Breast epithelium (tissue), 4 donors: Measurements from ENCODE around the gene C2CD2L. TPM values are rescaled to one million over a fixed set of nuclear protein-coding genes. Genes with fewer than 3 reads are reported as not detected.

ENCODE experiments used
- DNase-seq, 2 donors: peaks; one replicate each; pipeline ENCODE4 v3.0.0-alpha.2; 2019; ENCODE audit warnings: low spot score in 2 of 2
- H3K27ac ChIP-seq, 2 donors: fragments of 200-600 bp; sonication (generic) in 1 of 2; one replicate each; pipeline ENCODE4 v1.5.1; 2016 to 2019; ENCODE audit warnings: mild to moderate bottlenecking in 1 of 2
- H3K27me3 ChIP-seq, 2 donors: fragments of 200-600 bp; sonication (generic) in 1 of 2; one replicate each; pipeline versions ENCODE4 v1.5.1 to v1.6.0; 2017 to 2019; ENCODE audit warnings: control low read depth in 1 of 2, mild to moderate bottlenecking in 1 of 2
- H3K36me3 ChIP-seq: fragments of 200-600 bp; one replicate; pipeline ENCODE4 v1.5.1; 2019
- H3K4me1 ChIP-seq, 2 donors: fragments of 200-600 bp; sonication (generic); one replicate each; pipeline ENCODE4 v1.5.1; 2016 to 2019; ENCODE audit warnings: control low read depth in 1 of 2
- H3K4me3 ChIP-seq, 3 donors: fragments of 200-600 bp; sonication (generic); 1 replicate in 2 of 3; 2 replicates in 1 of 3; pipeline ENCODE4 v1.5.1; 2016 to 2019; ENCODE audit warnings: mild to moderate bottlenecking in 3 of 3, moderate library complexity in 2 of 3
- H3K9me3 ChIP-seq, 2 donors: fragments of 200-600 bp; sonication (generic) in 1 of 2; one replicate each; pipeline ENCODE4 v1.5.1; 2016 to 2019; ENCODE audit warnings: control low read depth in 1 of 2
- POLR2A ChIP-seq: fragments of 450-650 bp; IDR thresholded peaks from one replicate; pipeline ENCODE4 v1.6.1; 2016; ENCODE audit warnings: antibody characterized with exemption, mild to moderate bottlenecking, moderate library complexity
- POLR2AphosphoS5 ChIP-seq, 3 donors: sonication (generic); formaldehyde crosslinking; IDR thresholded peaks; one replicate each; pipeline ENCODE4 v1.6.1; 2017; ENCODE audit warnings: antibody characterized with exemption in 3 of 3
- intact Hi-C: fragments of 100-400 bp; cut with DNase I; formaldehyde crosslinking; loops from one replicate; pipeline ENCODE4 v1.15.1; 2023; ENCODE audit warnings: low total_unique reads
- total RNA-seq, 3 donors: library from RNA; depleted of rRNA; stranded (reverse); fragments of >200 nt; gene quantifications; one replicate each; pipeline ENCODE4 v1.1.0, GENCODE V29; 2016
- TF ChIP-seq, protein P1 (sequence below), 3 donors: fragments of 450-650 bp; IDR thresholded peaks; one replicate each; pipeline ENCODE4 v1.5.1; 2016 to 2017; ENCODE audit warnings: antibody characterized with exemption in 3 of 3, mild to moderate bottlenecking in 3 of 3, moderate library complexity in 3 of 3

Gene C2CD2L
- total RNA-seq, 3 donors from 2014 or later, result 5.1 to 6.9 (median 6.3) TPM

DNA sequence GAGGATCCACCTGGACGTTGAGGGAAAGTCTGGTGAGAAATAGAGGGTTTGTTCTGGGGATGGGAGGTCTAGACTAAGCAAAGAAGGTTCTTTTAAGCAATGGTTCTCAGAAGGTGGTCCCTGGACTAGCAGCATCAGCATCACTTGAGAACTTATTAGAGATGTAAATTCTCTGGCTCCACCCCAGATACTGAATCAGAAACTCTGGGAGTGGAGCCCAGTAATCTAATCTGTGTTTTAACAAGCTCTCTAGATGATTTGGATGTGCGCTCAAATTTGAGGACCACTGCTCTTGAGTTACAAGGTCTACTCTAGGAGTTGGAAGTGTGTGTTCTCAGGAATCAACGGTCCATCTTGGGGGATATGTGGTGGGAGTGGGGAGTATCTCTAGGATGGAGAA, 38.4 kb downstream of the C2CD2L start:
- H3K27ac ChIP-seq, result no peak overlapping the region
- peaks cover 0 to 10% of the 10 kb centered on the region in 2 donors for H3K27me3 ChIP-seq
- no peak for DNase-seq
- no peak overlapping the region for H3K4me3 ChIP-seq
- intact Hi-C loops, result no loop called here
- no peaks in the 10 kb centered on the region for H3K4me1 ChIP-seq
- no peaks in the 10 kb centered on the region for H3K36me3 ChIP-seq
- no peaks in the 10 kb centered on the region for H3K9me3 ChIP-seq
- TF ChIP-seq POLR2AphosphoS5 (IDR thresholded peaks at IDR 0.05) (no peak), POLR2A (no peak)
- TF ChIP-seq, protein P1, sequence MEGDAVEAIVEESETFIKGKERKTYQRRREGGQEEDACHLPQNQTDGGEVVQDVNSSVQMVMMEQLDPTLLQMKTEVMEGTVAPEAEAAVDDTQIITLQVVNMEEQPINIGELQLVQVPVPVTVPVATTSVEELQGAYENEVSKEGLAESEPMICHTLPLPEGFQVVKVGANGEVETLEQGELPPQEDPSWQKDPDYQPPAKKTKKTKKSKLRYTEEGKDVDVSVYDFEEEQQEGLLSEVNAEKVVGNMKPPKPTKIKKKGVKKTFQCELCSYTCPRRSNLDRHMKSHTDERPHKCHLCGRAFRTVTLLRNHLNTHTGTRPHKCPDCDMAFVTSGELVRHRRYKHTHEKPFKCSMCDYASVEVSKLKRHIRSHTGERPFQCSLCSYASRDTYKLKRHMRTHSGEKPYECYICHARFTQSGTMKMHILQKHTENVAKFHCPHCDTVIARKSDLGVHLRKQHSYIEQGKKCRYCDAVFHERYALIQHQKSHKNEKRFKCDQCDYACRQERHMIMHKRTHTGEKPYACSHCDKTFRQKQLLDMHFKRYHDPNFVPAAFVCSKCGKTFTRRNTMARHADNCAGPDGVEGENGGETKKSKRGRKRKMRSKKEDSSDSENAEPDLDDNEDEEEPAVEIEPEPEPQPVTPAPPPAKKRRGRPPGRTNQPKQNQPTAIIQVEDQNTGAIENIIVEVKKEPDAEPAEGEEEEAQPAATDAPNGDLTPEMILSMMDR (IDR thresholded peaks at IDR 0.05), result no peak

DNA sequence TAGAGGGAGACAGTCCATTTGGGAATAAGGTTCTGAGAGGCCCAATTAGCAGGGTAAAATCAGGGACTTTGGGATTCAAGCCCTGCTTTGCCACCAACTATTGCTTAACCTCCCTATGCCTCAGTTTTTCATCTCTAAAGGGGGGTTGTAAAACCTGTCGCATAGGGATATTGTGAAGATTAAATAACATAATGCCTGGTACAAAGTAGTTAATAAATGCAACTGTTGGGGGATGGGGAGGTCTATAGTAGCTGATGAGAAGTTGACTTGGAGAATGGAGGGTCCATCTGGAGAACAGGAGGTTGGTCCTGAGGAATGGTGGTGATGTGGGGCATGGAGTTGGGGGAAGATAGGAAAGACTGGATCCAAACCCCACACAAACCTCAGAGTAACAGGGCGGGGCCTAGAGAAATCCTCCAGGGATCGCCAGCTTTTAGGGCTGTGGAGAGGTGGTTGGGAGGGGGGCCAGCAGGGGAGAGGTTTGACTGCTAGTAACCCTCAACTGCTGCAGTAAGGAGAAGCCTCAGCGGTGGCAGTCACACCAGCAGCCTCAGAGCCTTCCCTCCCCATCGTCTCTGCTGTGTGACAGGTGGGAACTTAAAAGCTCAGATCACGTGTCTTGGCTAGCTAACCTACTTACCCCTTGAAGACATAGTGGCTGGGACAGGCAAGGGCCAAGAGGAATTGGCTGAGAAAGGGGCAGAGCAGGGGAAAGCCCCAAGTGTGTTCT, 40.6 kb downstream of the C2CD2L start:
- no peak overlapping the region for H3K4me3 ChIP-seq
- H3K36me3 ChIP-seq, result no peaks in the 10 kb centered on the region
- H3K4me1 ChIP-seq, result no peaks in the 10 kb centered on the region
- peaks cover 0 to 10% of the 10 kb centered on the region in 2 donors for H3K27me3 ChIP-seq
- TF ChIP-seq, protein P1 (IDR thresholded peaks at IDR 0.05), result no peak
- TF ChIP-seq POLR2AphosphoS5 (IDR thresholded peaks at IDR 0.05) (no peak), POLR2A (no peak)
- intact Hi-C loops, result no loop called here
- H3K9me3 ChIP-seq, result no peaks in the 10 kb centered on the region
- no peak overlapping the region for H3K27ac ChIP-seq
- DNase-seq, result no peak

DNA sequence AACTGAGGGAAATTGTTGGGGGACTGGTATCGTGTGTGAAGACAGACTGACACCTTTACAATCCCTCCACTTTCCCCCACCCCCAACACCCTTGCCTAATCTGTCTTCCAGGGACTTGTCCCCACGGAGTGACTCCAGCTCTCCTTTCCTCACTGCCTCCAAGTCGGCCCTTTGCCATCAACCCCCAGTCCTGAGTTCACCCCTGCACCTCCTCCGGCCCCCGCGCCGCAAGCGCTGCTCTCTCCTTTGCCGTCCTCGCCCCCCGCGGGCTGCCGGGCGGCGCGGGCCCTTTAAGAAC, 41.5 kb downstream of the C2CD2L start:
- Histone ChIP-seq H3K9me3 (no peaks in the 10 kb centered on the region), H3K27ac (no peak overlapping the region), H3K4me1 (no peaks in the 10 kb centered on the region), H3K4me3 (peak overlapping the region; percentile 50 to 75 (median 62)), H3K27me3 (peaks cover 0 to 10% of the 10 kb centered on the region in 2 donors), H3K36me3 (no peaks in the 10 kb centered on the region)
- TF ChIP-seq POLR2A, result no peak
- TF ChIP-seq, protein P1 (IDR thresholded peaks at IDR 0.05), result no peak
- TF ChIP-seq POLR2AphosphoS5 (IDR thresholded peaks at IDR 0.05), result no peak
- intact Hi-C loops, result no loop called here
- DNase-seq, result no peak

- peak within 1 kb of the TSS; percentile 50 to 75 (median 62) for H3K4me3 ChIP-seq
- no peaks in the 10 kb centered on the region for H3K36me3 ChIP-seq
- H3K27me3 ChIP-seq, result peaks cover 0 to 10% of the 10 kb centered on the region in 2 donors
- no peak for DNase-seq
- no peaks in the 10 kb centered on the region for H3K4me1 ChIP-seq
- no peak within 1 kb of the TSS for H3K27ac ChIP-seq
- intact Hi-C loops, result no loop called here
- no peaks in the 10 kb centered on the region for H3K9me3 ChIP-seq
- no peak for TF ChIP-seq POLR2AphosphoS5 (IDR thresholded peaks at IDR 0.05)
- TF ChIP-seq POLR2A, result no peak
- TF ChIP-seq, protein P1 (IDR thresholded peaks at IDR 0.05), result no peak
Measured at GRCh38 chr11:119149018-119149785, 42.1 kb downstream of the C2CD2L start, which contains the start of gene ABCG4. TSS of gene ABCG4 (plus strand) at chr11:119149052. CDS start at chr11:119149966, 914 bp downstream.

GRCh38 chr11:119149786-119150275, 42.7 kb downstream of the C2CD2L start:
- Histone ChIP-seq H3K4me3 (peak overlapping the region; percentile 50 to 75 (median 62)), H3K36me3 (no peaks in the 10 kb centered on the region), H3K4me1 (no peaks in the 10 kb centered on the region), H3K27me3 (peaks cover 0 to 10% of the 10 kb centered on the region in 2 donors), H3K9me3 (no peaks in the 10 kb centered on the region), H3K27ac (no peak overlapping the region)
- DNase-seq, result no peak
- intact Hi-C loops, result no loop called here
- TF ChIP-seq, protein P1 (IDR thresholded peaks at IDR 0.05), result no peak
- TF ChIP-seq POLR2A (no peak), POLR2AphosphoS5 (IDR thresholded peaks at IDR 0.05) (no peak)
